ENCODE measurements around the gene TTYH3.
A peak's percentile ranks its signal among the peaks of the same experiment; 100 is the strongest.

TTYH3 gene, protein sequence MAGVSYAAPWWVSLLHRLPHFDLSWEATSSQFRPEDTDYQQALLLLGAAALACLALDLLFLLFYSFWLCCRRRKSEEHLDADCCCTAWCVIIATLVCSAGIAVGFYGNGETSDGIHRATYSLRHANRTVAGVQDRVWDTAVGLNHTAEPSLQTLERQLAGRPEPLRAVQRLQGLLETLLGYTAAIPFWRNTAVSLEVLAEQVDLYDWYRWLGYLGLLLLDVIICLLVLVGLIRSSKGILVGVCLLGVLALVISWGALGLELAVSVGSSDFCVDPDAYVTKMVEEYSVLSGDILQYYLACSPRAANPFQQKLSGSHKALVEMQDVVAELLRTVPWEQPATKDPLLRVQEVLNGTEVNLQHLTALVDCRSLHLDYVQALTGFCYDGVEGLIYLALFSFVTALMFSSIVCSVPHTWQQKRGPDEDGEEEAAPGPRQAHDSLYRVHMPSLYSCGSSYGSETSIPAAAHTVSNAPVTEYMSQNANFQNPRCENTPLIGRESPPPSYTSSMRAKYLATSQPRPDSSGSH

GRCh38 chr7:2631946-2632732 lies at the start of gene TTYH3:
TTYH3 (plus strand) TSS chr7:2631986; CDS start chr7:2632156, 170 bp downstream.
- TF ChIP-seq ZFX (IDR thresholded peaks at IDR 0.05; ENCODE audit: borderline replicate concordance) (no peak), CTCF (IDR thresholded peaks at IDR 0.05) (no peak)

GRCh38 chr7:2582006-2582735 lies 49.6 kb upstream of the TTYH3 start:
- no peak overlapping the region for H3K27ac ChIP-seq
- TF ChIP-seq CTCF (IDR thresholded peaks at IDR 0.05) (no peak), ZFX (IDR thresholded peaks at IDR 0.05; ENCODE audit: borderline replicate concordance) (no peak)

More at GRCh38 chr7:2631946-2632732, at the start of gene TTYH3:
- peak within 1 kb of the TSS; percentile 47 for H3K27ac ChIP-seq

DNA sequence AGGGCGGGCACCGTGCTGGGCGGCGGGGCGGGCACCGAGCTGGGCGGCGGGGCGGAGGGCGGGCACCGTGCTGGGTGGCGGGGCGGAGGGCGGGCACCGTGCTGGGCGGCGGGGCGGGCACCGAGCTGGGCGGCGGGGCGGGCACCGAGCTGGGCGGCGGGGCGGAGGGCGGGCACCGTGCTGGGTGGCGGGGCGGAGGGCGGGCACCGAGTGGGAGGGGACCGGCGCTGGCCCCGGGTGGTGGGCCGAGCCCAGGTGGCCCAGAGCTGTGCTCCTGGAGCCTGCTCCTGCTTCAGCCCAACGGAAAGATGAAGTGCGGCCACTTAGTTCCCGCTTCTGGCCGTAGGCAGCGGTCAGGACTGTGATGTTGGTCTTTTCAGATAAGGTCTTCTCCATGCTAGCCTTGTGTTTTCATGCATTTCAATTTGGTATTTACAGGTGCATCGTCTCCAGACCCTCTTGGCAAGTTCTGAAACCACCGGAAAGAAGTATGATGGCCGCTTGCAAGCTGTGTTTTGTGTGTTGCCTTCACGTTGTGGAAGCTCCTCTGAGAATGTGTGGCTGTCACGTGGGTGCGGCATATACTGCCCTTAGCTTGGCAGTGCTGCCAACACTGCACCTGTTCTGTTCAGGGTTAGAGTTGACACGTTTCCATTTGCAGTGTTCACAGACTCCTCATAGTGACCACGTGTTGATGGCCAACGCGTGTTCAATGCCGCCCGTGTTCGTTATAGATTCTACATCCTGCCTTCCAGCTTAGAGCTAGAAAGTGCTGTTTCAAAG lies 47.8 kb upstream of the TTYH3 start:
- no peak overlapping the region for H3K27ac ChIP-seq
- TF ChIP-seq CTCF (IDR thresholded peaks at IDR 0.05) (no peak), ZFX (IDR thresholded peaks at IDR 0.05; ENCODE audit: borderline replicate concordance) (no peak)

GRCh38 chr7:2585446-2585845 lies 46.3 kb upstream of the TTYH3 start:
- TF ChIP-seq ZFX (IDR thresholded peaks at IDR 0.05; ENCODE audit: borderline replicate concordance) (no peak), CTCF (IDR thresholded peaks at IDR 0.05) (no peak)
- no peak overlapping the region for H3K27ac ChIP-seq

- TF ChIP-seq ZFX (IDR thresholded peaks at IDR 0.05; ENCODE audit: borderline replicate concordance) (no peak), CTCF (IDR thresholded peaks at IDR 0.05) (no peak)
- no peak overlapping the region for H3K27ac ChIP-seq
Observed at GRCh38 chr7:2586326-2587020, 45.3 kb upstream of the TTYH3 start.

- H3K27ac ChIP-seq: no peak overlapping the region
- TF ChIP-seq ZFX (IDR thresholded peaks at IDR 0.05; ENCODE audit: borderline replicate concordance): no peak
- TF ChIP-seq CTCF (IDR thresholded peaks at IDR 0.05): no peak
Observed at GRCh38 chr7:2587134-2587533, 44.7 kb upstream of the TTYH3 start.

Data from 22Rv1 (cell line).